Fibroblast of villous mesenchyme (primary cell): ENCODE data around the gene FYB1. TPM values are rescaled to one million over a fixed set of nuclear protein-coding genes. Genes with fewer than 3 reads are reported as not detected.

ENCODE experiments used
- DNase-seq: peaks from one replicate; pipeline ENCODE4 v3.0.0-alpha.2; 2010; ENCODE audit warnings: low read depth
- H3K4me3 ChIP-seq: 2 replicates; pipeline ENCODE4 v1.5.1; 2011; ENCODE audit warnings: low read depth, mild to moderate bottlenecking, low read length
- total RNA-seq: library from RNA; depleted of rRNA; stranded (reverse); fragments of >200 nt; gene quantifications from 2 replicates; pipeline ENCODE4 v1.2.3, GENCODE V29; 2012
- TF ChIP-seq, protein P1 (sequence below): IDR thresholded peaks from 2 replicates; pipeline ENCODE4 v1.5.1; 2012; ENCODE audit warnings: low read depth, mild to moderate bottlenecking, low read length; ENCODE audit not compliant: insufficient read depth

The FYB1 gene
- total RNA-seq, 1 donor = not detected

- no peak overlapping the region for H3K4me3 ChIP-seq
- no peak for DNase-seq
- TF ChIP-seq, protein P1, sequence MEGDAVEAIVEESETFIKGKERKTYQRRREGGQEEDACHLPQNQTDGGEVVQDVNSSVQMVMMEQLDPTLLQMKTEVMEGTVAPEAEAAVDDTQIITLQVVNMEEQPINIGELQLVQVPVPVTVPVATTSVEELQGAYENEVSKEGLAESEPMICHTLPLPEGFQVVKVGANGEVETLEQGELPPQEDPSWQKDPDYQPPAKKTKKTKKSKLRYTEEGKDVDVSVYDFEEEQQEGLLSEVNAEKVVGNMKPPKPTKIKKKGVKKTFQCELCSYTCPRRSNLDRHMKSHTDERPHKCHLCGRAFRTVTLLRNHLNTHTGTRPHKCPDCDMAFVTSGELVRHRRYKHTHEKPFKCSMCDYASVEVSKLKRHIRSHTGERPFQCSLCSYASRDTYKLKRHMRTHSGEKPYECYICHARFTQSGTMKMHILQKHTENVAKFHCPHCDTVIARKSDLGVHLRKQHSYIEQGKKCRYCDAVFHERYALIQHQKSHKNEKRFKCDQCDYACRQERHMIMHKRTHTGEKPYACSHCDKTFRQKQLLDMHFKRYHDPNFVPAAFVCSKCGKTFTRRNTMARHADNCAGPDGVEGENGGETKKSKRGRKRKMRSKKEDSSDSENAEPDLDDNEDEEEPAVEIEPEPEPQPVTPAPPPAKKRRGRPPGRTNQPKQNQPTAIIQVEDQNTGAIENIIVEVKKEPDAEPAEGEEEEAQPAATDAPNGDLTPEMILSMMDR = no peak
Measured at GRCh38 chr5:39080168-39080567, 139.2 kb downstream of the FYB1 start.

- TF ChIP-seq, protein P1 = no peak
- H3K4me3 ChIP-seq = no peak overlapping the region
- no peak for DNase-seq
Measured at GRCh38 chr5:39079147-39079546, 140.2 kb downstream of the FYB1 start.

DNA sequence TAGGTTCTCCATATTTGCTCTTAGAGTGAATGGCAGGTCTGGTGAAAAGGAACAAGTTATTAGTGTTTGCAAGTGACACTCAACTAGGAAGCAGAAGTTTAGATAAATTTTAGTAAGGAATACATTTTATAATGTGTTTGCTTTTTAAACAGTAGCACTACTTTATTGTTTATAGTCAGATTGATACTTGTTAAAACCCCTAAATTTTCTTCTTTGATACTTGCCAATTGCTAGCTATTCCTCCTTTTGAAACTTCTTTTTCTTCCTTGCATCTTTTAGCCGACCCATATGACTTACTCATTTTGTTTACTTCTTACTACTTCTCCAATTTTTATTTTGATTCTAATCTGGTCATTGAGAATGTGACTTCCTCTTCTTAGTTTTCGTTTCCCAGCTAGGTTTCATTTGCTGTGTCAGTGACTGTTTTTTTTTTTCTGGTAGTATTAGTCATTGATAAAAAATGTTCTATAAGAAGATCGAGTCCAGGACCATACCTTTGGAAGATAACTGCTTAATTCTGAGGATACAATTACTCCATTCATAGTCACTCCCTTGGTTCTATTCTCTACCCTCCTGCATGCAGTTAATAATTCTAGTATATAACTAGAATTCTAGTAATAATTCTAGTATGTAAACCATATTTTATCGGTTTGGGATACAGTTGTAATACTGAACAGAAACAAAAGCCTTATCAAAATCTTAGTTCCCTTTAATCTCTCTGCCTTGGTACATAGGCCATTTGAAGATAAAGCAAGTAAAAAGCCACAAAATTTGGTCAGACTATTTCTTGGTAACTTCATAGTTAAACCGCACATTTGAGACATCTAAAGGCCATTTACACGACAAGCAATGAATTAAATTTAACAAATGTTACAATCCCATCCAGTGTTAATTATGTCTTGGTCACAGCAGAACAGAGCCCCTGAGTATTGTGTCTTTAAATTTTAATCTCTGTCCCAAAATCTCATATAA lies 142.3 kb downstream of the FYB1 start:
- peak; percentile 55 for DNase-seq
- H3K4me3 ChIP-seq = no peak overlapping the region
- TF ChIP-seq, protein P1 = no peak

- TF ChIP-seq, protein P1 = no peak
- DNase-seq = no peak
- H3K4me3 ChIP-seq = no peak overlapping the region
Measured at GRCh38 chr5:39076101-39076756, 143.1 kb downstream of the FYB1 start.

GRCh38 chr5:39074017-39074814 lies 145.1 kb downstream of the FYB1 start, which contains the start of gene RICTOR:
Gene RICTOR, minus strand, starts transcription at chr5:39074399. Its CDS starts 22 bp downstream, at chr5:39074377.
- TF ChIP-seq, protein P1 = no peak
- DNase-seq = peak; percentile 86
- H3K4me3 ChIP-seq = peak within 1 kb of the TSS; percentile 94

DNA sequence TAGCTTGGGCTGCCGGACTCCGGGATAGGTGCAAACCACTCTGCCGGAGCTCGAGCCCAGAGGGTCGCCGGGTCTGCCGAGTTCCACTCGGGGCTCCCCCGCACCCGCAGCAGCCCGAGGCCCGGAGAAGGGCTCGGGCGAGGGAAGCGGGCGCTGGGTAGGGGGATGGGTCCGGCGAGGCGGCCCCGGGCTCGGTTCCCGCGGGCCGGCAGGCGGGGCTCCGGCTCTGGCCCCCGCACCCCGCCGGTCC lies 145.7 kb downstream of the FYB1 start:
- TF ChIP-seq, protein P1 = no peak
- H3K4me3 ChIP-seq = peak overlapping the region; percentile 94
- DNase-seq = no peak
